ENCODE data around the gene MYBBP1A.

GRCh38 chr17:4512156-4513112, 42.8 kb downstream of the MYBBP1A start:
- no peak for TF ChIP-seq POLR2AphosphoS5 (IDR thresholded peaks at IDR 0.05; ENCODE audit: low read depth, low read length)
- TF ChIP-seq CTCF (IDR thresholded peaks at IDR 0.05; ENCODE audit: control extremely low read depth in 1 of 3, insufficient read depth in 1 of 3, low read depth in 1 of 3, low read length in 3 of 3), result no peak
- TF ChIP-seq MAX (IDR thresholded peaks at IDR 0.05), result no peak
- TF ChIP-seq TAF1 (IDR thresholded peaks at IDR 0.05; ENCODE audit: low read depth, low read length), result no peak
- no peak for TF ChIP-seq EZH2 (IDR thresholded peaks at IDR 0.05; ENCODE audit: low read depth, low read length, severe bottlenecking)
- TF ChIP-seq POLR2A (IDR thresholded peaks at IDR 0.05; ENCODE audit: control extremely low read depth in 1 of 2, low read depth in 2 of 2, low read length in 2 of 2), result no peak
- TF ChIP-seq EGR1 (IDR thresholded peaks at IDR 0.05; ENCODE audit: borderline replicate concordance, low read depth, low read length), result no peak
- TF ChIP-seq HDAC6 (IDR thresholded peaks at IDR 0.05; ENCODE audit: low read depth, low read length), result no peak
- TF ChIP-seq RAD21 (IDR thresholded peaks at IDR 0.05 in 1 of 2, conservative IDR thresholded peaks at IDR 0.05 in 1 of 2; ENCODE audit: low read depth in 2 of 2, low read length in 2 of 2), result no peak
- no peak for TF ChIP-seq SP1 (IDR thresholded peaks at IDR 0.05; ENCODE audit: low read depth, low read length)
